ENCODE measurements around the gene ZC3HAV1. TPM values are rescaled to one million over a fixed set of nuclear protein-coding genes. Genes with fewer than 3 reads are reported as not detected.
"Not testable (repeated sequence)": the region's sequence is repeated elsewhere in the genome, so short reads cannot be mapped to it uniquely, and the experiment has no call there.

Gene ZC3HAV1
- 100 to 1,000 TPM; 110 to 120 TPM for total RNA-seq

GRCh38 chr7:139109188-139109982, at the start of gene ZC3HAV1:
Gene ZC3HAV1, minus strand, starts transcription at chr7:139109720. Its CDS starts 389 bp downstream, at chr7:139109331.
- no peaks in the 10 kb centered on the region for H3K9me3 Mint-ChIP-seq (ENCODE audit: low read depth)
- intact Hi-C loops (cut with DNase I, micrococcal nuclease): loop anchor here (1.0 to 5.0 kb wide), 11 partner anchors 9 to 647 kb away; partner anchors contain the start of genes UBN2 (in 2 of the 2), FMC1 (in 1 of the 2), LUC7L2 (in 1 of the 2) and TRIM24 (in 1 of the 2)
- H3K4me1 Mint-ChIP-seq: peaks cover 27% of the 10 kb centered on the region
- ATAC-seq (peak; percentile 73), DNase-seq (peak; percentile 93)
- H3K36me3 Mint-ChIP-seq (ENCODE audit: low read depth): peaks cover 38% of the 10 kb centered on the region
- POLR2A ChIA-PET: interaction anchor here (1.1 kb wide), 1 partner anchor 14 kb away, joined by 3 read pairs; no protein-coding TSS in a partner anchor
- CTCF ChIA-PET: interaction anchor here (1.0 kb wide), 1 partner anchor 14 kb away, joined by 3 read pairs; no protein-coding TSS in a partner anchor
- peak within 1 kb of the TSS; percentile 96 for H3K27ac Mint-ChIP-seq
- peak within 1 kb of the TSS; percentile 99 for H3K4me3 Mint-ChIP-seq
- H3K27me3 Mint-ChIP-seq: no peaks in the 10 kb centered on the region

GRCh38 chr7:139153832-139154231, 44.3 kb upstream of the ZC3HAV1 start:
- Mint-ChIP-seq H3K9me3 (ENCODE audit: low read depth) (no peaks in the 10 kb centered on the region), H3K27ac (no peak overlapping the region), H3K4me1 (peaks cover 11% of the 10 kb centered on the region), H3K4me3 (no peak overlapping the region), H3K36me3 (ENCODE audit: low read depth) (peaks cover 7% of the 10 kb centered on the region), H3K27me3 (no peaks in the 10 kb centered on the region)
- peak; percentile 84 for ATAC-seq
- CTCF ChIA-PET: no interaction called here
- intact Hi-C loops (cut with DNase I, micrococcal nuclease): no loop called here
- DNase-seq: no peak
- POLR2A ChIA-PET: no interaction called here

GRCh38 chr7:139152149-139152548, 42.6 kb upstream of the ZC3HAV1 start:
- Mint-ChIP-seq H3K4me1 (peaks cover 11% of the 10 kb centered on the region), H3K9me3 (ENCODE audit: low read depth) (no peaks in the 10 kb centered on the region), H3K27me3 (no peaks in the 10 kb centered on the region), H3K27ac (no peak overlapping the region), H3K36me3 (ENCODE audit: low read depth) (peaks cover 9% of the 10 kb centered on the region), H3K4me3 (no peak overlapping the region)
- ChIA-PET CTCF (interaction anchor here (1.0 kb wide), 1 partner anchor 16 kb away, joined by 3 read pairs; no protein-coding TSS in a partner anchor), POLR2A (no interaction called here)
- no peak for DNase-seq
- intact Hi-C loops (cut with DNase I, micrococcal nuclease): no loop called here
- ATAC-seq: no peak

- CTCF ChIA-PET: no interaction called here
- no peak overlapping the region for H3K27ac Mint-ChIP-seq
- intact Hi-C loops (cut with DNase I, micrococcal nuclease): no loop called here
Observed at GRCh38 chr7:139139150-139139549, 29.6 kb upstream of the ZC3HAV1 start.

GRCh38 chr7:139133335-139134139, 24.0 kb upstream of the ZC3HAV1 start:
- Mint-ChIP-seq H3K4me3 (peak overlapping the region; percentile 74), H3K36me3 (ENCODE audit: low read depth) (no peaks in the 10 kb centered on the region), H3K4me1 (peaks cover 21% of the 10 kb centered on the region), H3K27ac (peak overlapping the region; percentile 71), H3K9me3 (ENCODE audit: low read depth) (no peaks in the 10 kb centered on the region), H3K27me3 (no peaks in the 10 kb centered on the region)
- peak; percentile 99 for ATAC-seq
- peak; percentile 93 for DNase-seq
- intact Hi-C loops (cut with DNase I, micrococcal nuclease): loop anchor here (1.0 to 2.0 kb wide), 5 partner anchors 23 to 207 kb away; partner anchors contain the start of genes UBN2 (in 2 of the 2) and ZC3HAV1 (in 1 of the 2)
- ChIA-PET CTCF (interaction anchor here (0.5 to 2.4 kb wide), 10 partner anchors 9 to 1250 kb away, joined by 3 to 10 read pairs (median 4); no protein-coding TSS in a partner anchor), POLR2A (interaction anchor here (0.5 to 2.2 kb wide), 7 partner anchors 14 to 752 kb away, joined by 3 to 7 read pairs (median 4); partner anchors contain the start of gene LUC7L2)

More at GRCh38 chr7:139139150-139139549, 29.6 kb upstream of the ZC3HAV1 start:
- POLR2A ChIA-PET: no interaction called here
- DNase-seq: no peak
- Mint-ChIP-seq H3K36me3 (ENCODE audit: low read depth) (peaks cover 4% of the 10 kb centered on the region), H3K9me3 (ENCODE audit: low read depth) (no peaks in the 10 kb centered on the region), H3K4me3 (no peak overlapping the region), H3K4me1 (no peaks in the 10 kb centered on the region), H3K27me3 (no peaks in the 10 kb centered on the region)
- ATAC-seq: no peak

GRCh38 chr7:139132887-139133286, 23.4 kb upstream of the ZC3HAV1 start:
- no peak overlapping the region for H3K27ac Mint-ChIP-seq
- H3K36me3 Mint-ChIP-seq (ENCODE audit: low read depth): no peaks in the 10 kb centered on the region
- ATAC-seq (no peak), DNase-seq (no peak)
- ChIA-PET CTCF (interaction anchor here (0.7 to 2.4 kb wide), 6 partner anchors 8 to 207 kb away, joined by 3 to 10 read pairs (median 7); partner anchors contain the start of gene UBN2), POLR2A (interaction anchor here (0.7 to 2.2 kb wide), 5 partner anchors 14 to 227 kb away, joined by 3 to 7 read pairs (median 4); partner anchors contain the start of gene LUC7L2)
- intact Hi-C loops (cut with DNase I, micrococcal nuclease): loop anchor here (1.0 to 2.0 kb wide), 5 partner anchors 23 to 207 kb away; partner anchors contain the start of genes UBN2 (in 2 of the 2) and ZC3HAV1 (in 1 of the 2)
- H3K4me3 Mint-ChIP-seq: peak overlapping the region; percentile 74
- no peaks in the 10 kb centered on the region for H3K27me3 Mint-ChIP-seq
- no peaks in the 10 kb centered on the region for H3K9me3 Mint-ChIP-seq (ENCODE audit: low read depth)
- peaks cover 21% of the 10 kb centered on the region for H3K4me1 Mint-ChIP-seq

- ChIA-PET CTCF (interaction anchor here (0.7 kb wide), 1 partner anchor 1067 kb away, joined by 4 read pairs; no protein-coding TSS in a partner anchor), POLR2A (interaction anchor here (0.5 kb wide), 1 partner anchor 367 kb away, joined by 6 read pairs; no protein-coding TSS in a partner anchor)
- Mint-ChIP-seq H3K27ac (no peak overlapping the region), H3K27me3 (no peaks in the 10 kb centered on the region), H3K4me1 (peaks cover 32% of the 10 kb centered on the region), H3K9me3 (ENCODE audit: low read depth) (no peaks in the 10 kb centered on the region), H3K4me3 (no peak overlapping the region), H3K36me3 (ENCODE audit: low read depth) (no peaks in the 10 kb centered on the region)
- ATAC-seq: no peak
- intact Hi-C loops (cut with DNase I, micrococcal nuclease): loop anchor here in 1 of 2 experiments (2.0 kb wide), 1 partner anchor 29 kb away; no protein-coding TSS in a partner anchor
- DNase-seq: no peak
Observed at GRCh38 chr7:139131601-139132041, 22.1 kb upstream of the ZC3HAV1 start.

GRCh38 chr7:139129814-139130213, 20.3 kb upstream of the ZC3HAV1 start:
- ATAC-seq; intact Hi-C loops (cut with DNase I, micrococcal nuclease); CTCF ChIA-PET; H3K4me3 Mint-ChIP-seq; H3K27ac Mint-ChIP-seq; H3K27me3 Mint-ChIP-seq; POLR2A ChIA-PET; H3K36me3 Mint-ChIP-seq (ENCODE audit: low read depth); H3K9me3 Mint-ChIP-seq (ENCODE audit: low read depth); DNase-seq: not testable (repeated sequence)
- H3K4me1 Mint-ChIP-seq: peaks cover 41% of the 10 kb centered on the region

GRCh38 chr7:139127648-139128047, 18.1 kb upstream of the ZC3HAV1 start:
- H3K4me3 Mint-ChIP-seq: no peak overlapping the region
- POLR2A ChIA-PET: interaction anchor here (1.0 kb wide), 1 partner anchor 33 kb away, joined by 3 read pairs; no protein-coding TSS in a partner anchor
- no peak overlapping the region for H3K27ac Mint-ChIP-seq
- CTCF ChIA-PET: interaction anchor here (0.8 to 1.9 kb wide), 3 partner anchors 53 to 241 kb away, joined by 3 to 5 read pairs (median 3); no protein-coding TSS in a partner anchor
- no peaks in the 10 kb centered on the region for H3K36me3 Mint-ChIP-seq (ENCODE audit: low read depth)
- no peaks in the 10 kb centered on the region for H3K9me3 Mint-ChIP-seq (ENCODE audit: low read depth)
- ATAC-seq: no peak
- H3K4me1 Mint-ChIP-seq: peaks cover 42% of the 10 kb centered on the region
- intact Hi-C loops (cut with DNase I, micrococcal nuclease): loop anchor here in 1 of 2 experiments (1.0 kb wide), 1 partner anchor 110 kb away; no protein-coding TSS in a partner anchor
- no peak for DNase-seq
- H3K27me3 Mint-ChIP-seq: no peaks in the 10 kb centered on the region

GRCh38 chr7:139125657-139126056, 16.1 kb upstream of the ZC3HAV1 start:
- ChIA-PET POLR2A (no interaction called here), CTCF (interaction anchor here (0.7 to 2.1 kb wide), 2 partner anchors 8 to 477 kb away, joined by 3 to 10 read pairs; a partner anchor contains a TSS)
- Mint-ChIP-seq H3K4me1 (peaks cover 34% of the 10 kb centered on the region), H3K27me3 (no peaks in the 10 kb centered on the region), H3K36me3 (ENCODE audit: low read depth) (no peaks in the 10 kb centered on the region), H3K4me3 (no peak overlapping the region), H3K9me3 (ENCODE audit: low read depth) (no peaks in the 10 kb centered on the region), H3K27ac (no peak overlapping the region)
- ATAC-seq (no peak), DNase-seq (no peak)
- intact Hi-C loops (cut with DNase I, micrococcal nuclease): no loop called here

Data from activated CD4-positive, alpha-beta T cell treated with anti-CD3 and anti-CD28 coated beads for 36 hours (primary cell).